Middle frontal gyrus (tissue), 1 donor: Measurements from ENCODE around the gene NDUFA9.
A peak's percentile ranks its signal among the peaks of the same experiment; 100 is the strongest.

Experiments used
- DNase-seq: peaks from one replicate; pipeline ENCODE4 v3.0.0-alpha.2; 2015; ENCODE audit warnings: low spot score; ENCODE audit errors: extremely low spot score

The NDUFA9 gene

GRCh38 chr12:4648501-4649357, at the start of gene NDUFA9, which contains the start of gene AKAP3:
Gene NDUFA9, plus strand, starts transcription at chr12:4649114. Its CDS starts 13 bp downstream, at chr12:4649127.
Gene AKAP3, minus strand, starts transcription at chr12:4649051. Its CDS starts 10,855 bp downstream, at chr12:4638196.
- peak; percentile 89 for DNase-seq

GRCh38 chr12:4603421-4603820, 45.5 kb upstream of the NDUFA9 start:
- no peak for DNase-seq

- no peak for DNase-seq
Measured at GRCh38 chr12:4603946-4604345, 45.0 kb upstream of the NDUFA9 start.

- peak; percentile 86 for DNase-seq
Measured at GRCh38 chr12:4604684-4605193, 44.2 kb upstream of the NDUFA9 start.

- no peak for DNase-seq
Measured at GRCh38 chr12:4607056-4607455, 41.9 kb upstream of the NDUFA9 start.

- DNase-seq = no peak
Measured at GRCh38 chr12:4609071-4609470, 39.8 kb upstream of the NDUFA9 start.

GRCh38 chr12:4610481-4610880, 38.4 kb upstream of the NDUFA9 start:
- DNase-seq = no peak

- no peak for DNase-seq
Measured at GRCh38 chr12:4615667-4616066, 33.2 kb upstream of the NDUFA9 start.

GRCh38 chr12:4621511-4621910, 27.4 kb upstream of the NDUFA9 start:
- no peak for DNase-seq

- DNase-seq = no peak
Measured at GRCh38 chr12:4626543-4626942, 22.4 kb upstream of the NDUFA9 start.

GRCh38 chr12:4628406-4628805, 20.5 kb upstream of the NDUFA9 start:
- no peak for DNase-seq

- no peak for DNase-seq
Measured at GRCh38 chr12:4630262-4630661, 18.7 kb upstream of the NDUFA9 start.

- DNase-seq = no peak
Measured at GRCh38 chr12:4643747-4644146, 5.2 kb upstream of the NDUFA9 start.

GRCh38 chr12:4645023-4645422, 3.9 kb upstream of the NDUFA9 start:
- no peak for DNase-seq

GRCh38 chr12:4648104-4648500, 812 bp upstream of the NDUFA9 start:
- no peak for DNase-seq

GRCh38 chr12:4649358-4649661, 396 bp downstream of the NDUFA9 start:
- DNase-seq = no peak

- DNase-seq = no peak
Measured at GRCh38 chr12:4653257-4653656, 4.3 kb downstream of the NDUFA9 start.

GRCh38 chr12:4653691-4654090, 4.8 kb downstream of the NDUFA9 start:
- DNase-seq = no peak

- no peak for DNase-seq
Measured at GRCh38 chr12:4663971-4664505, 15.1 kb downstream of the NDUFA9 start.

- no peak for DNase-seq
Measured at GRCh38 chr12:4665236-4665635, 16.3 kb downstream of the NDUFA9 start.

- no peak for DNase-seq
Measured at GRCh38 chr12:4679711-4680110, 30.8 kb downstream of the NDUFA9 start.

- no peak for DNase-seq
Measured at GRCh38 chr12:4681732-4682131, 32.8 kb downstream of the NDUFA9 start.

- DNase-seq = no peak
Measured at GRCh38 chr12:4685317-4685716, 36.4 kb downstream of the NDUFA9 start.
